Measurements from ENCODE around the gene BRD7.

GRCh38 chr16:50378417-50378816 is 9.6 kb upstream of the BRD7 start:
- TF ChIP-seq CTCF (IDR thresholded peaks at IDR 0.05; ENCODE audit: insufficient read depth, low read length) (no peak), GABPA (IDR thresholded peaks at IDR 0.05; ENCODE audit: low read depth) (no peak), REST (IDR thresholded peaks at IDR 0.05; ENCODE audit: insufficient replicate concordance, low read depth) (no peak), POLR2AphosphoS5 (IDR thresholded peaks at IDR 0.05; ENCODE audit: low read depth) (no peak)

Measured in HL-60 (cell line).